Measurements from ENCODE around the gene IGF1R. TPM values are rescaled to one million over a fixed set of nuclear protein-coding genes. Genes with fewer than 3 reads are reported as not detected.

The IGF1R gene
- polyA plus RNA-seq, 1 experiment: 36.2 TPM

DNA sequence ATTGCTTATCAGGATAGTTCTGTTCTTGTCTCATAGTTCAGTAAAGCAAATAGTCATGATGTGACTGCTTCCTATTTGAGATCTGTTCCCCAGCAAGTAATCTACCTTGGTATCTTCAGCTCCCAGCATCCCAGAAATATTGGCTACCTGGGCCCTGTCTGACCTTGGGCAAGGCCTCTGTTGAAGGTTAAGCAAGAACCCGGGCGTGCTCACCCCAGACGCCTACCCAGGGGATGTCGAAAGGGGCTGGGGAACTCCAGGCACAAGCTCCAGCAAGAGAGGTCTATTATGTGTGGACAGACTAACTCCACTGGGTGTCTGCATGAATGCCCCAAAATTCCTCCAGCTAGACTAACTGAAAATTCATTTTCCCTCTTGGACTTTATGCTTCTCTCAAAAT lies 37.3 kb upstream of the IGF1R start:
- Histone ChIP-seq H3K27me3 (ENCODE audit: control insufficient read depth, insufficient read depth, low read length) (peaks cover 2% of the 10 kb centered on the region; the same call in 1 of the 2 replicates), H3K36me3 (ENCODE audit: control insufficient read depth, insufficient read depth, low read length) (no peaks in the 10 kb centered on the region), H3K4me3 (ENCODE audit: low read depth, low read length) (no peak overlapping the region)
- DNase-seq (ENCODE audit: low read depth): no peak
- ChIA-PET CTCF (interaction anchor here (0.5 kb wide), 1 partner anchor 1377 kb away, joined by 3 read pairs; no protein-coding TSS in a partner anchor), POLR2A (no interaction called here)
- TF ChIP-seq, protein P1, sequence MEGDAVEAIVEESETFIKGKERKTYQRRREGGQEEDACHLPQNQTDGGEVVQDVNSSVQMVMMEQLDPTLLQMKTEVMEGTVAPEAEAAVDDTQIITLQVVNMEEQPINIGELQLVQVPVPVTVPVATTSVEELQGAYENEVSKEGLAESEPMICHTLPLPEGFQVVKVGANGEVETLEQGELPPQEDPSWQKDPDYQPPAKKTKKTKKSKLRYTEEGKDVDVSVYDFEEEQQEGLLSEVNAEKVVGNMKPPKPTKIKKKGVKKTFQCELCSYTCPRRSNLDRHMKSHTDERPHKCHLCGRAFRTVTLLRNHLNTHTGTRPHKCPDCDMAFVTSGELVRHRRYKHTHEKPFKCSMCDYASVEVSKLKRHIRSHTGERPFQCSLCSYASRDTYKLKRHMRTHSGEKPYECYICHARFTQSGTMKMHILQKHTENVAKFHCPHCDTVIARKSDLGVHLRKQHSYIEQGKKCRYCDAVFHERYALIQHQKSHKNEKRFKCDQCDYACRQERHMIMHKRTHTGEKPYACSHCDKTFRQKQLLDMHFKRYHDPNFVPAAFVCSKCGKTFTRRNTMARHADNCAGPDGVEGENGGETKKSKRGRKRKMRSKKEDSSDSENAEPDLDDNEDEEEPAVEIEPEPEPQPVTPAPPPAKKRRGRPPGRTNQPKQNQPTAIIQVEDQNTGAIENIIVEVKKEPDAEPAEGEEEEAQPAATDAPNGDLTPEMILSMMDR (IDR thresholded peaks at IDR 0.05; ENCODE audit: insufficient read depth, low read depth, low read length): no peak

DNA sequence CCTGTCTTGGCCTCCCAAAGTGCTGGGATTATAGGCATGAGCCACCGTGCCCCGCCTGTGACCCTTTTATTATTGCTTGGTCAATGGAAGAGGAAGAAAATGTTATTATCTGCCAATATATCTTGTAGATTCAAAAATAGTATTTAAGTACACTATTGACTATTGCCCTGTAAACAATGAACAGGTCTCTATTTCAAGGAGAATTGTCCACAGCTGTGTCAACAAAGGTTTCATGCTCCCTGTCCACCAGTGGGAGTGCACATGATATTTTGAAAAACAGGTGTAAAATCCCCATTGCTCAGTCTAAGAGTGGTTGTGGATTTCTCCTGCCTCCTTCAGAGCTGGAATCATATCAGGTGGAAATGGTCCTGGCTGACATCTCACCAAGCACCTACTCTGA lies 36.5 kb upstream of the IGF1R start:
- H3K4me3 ChIP-seq (ENCODE audit: low read depth, low read length): no peak overlapping the region
- no peak for DNase-seq (ENCODE audit: low read depth)
- no peaks in the 10 kb centered on the region for H3K36me3 ChIP-seq (ENCODE audit: control insufficient read depth, insufficient read depth, low read length)
- POLR2A ChIA-PET: no interaction called here
- TF ChIP-seq, protein P1 (IDR thresholded peaks at IDR 0.05; ENCODE audit: insufficient read depth, low read depth, low read length): no peak
- H3K27me3 ChIP-seq (ENCODE audit: control insufficient read depth, insufficient read depth, low read length): peaks cover 4% of the 10 kb centered on the region; the same call in 1 of the 2 replicates
- CTCF ChIA-PET: interaction anchor here (1.1 kb wide), 1 partner anchor 12 kb away, joined by 4 read pairs; no protein-coding TSS in a partner anchor

- Histone ChIP-seq H3K4me3 (ENCODE audit: low read depth, low read length) (no peak overlapping the region), H3K27me3 (ENCODE audit: control insufficient read depth, insufficient read depth, low read length) (peaks cover 4% of the 10 kb centered on the region; the same call in 1 of the 2 replicates), H3K36me3 (ENCODE audit: control insufficient read depth, insufficient read depth, low read length) (no peaks in the 10 kb centered on the region)
- ChIA-PET CTCF (interaction anchor here (0.6 to 1.1 kb wide), 4 partner anchors 13 to 619 kb away, joined by 3 to 4 read pairs (median 3); no protein-coding TSS in a partner anchor), POLR2A (no interaction called here)
- DNase-seq (ENCODE audit: low read depth): no peak
- TF ChIP-seq, protein P1 (IDR thresholded peaks at IDR 0.05; ENCODE audit: insufficient read depth, low read depth, low read length): no peak
Measured at GRCh38 chr15:98612490-98613110, 35.7 kb upstream of the IGF1R start.

DNA sequence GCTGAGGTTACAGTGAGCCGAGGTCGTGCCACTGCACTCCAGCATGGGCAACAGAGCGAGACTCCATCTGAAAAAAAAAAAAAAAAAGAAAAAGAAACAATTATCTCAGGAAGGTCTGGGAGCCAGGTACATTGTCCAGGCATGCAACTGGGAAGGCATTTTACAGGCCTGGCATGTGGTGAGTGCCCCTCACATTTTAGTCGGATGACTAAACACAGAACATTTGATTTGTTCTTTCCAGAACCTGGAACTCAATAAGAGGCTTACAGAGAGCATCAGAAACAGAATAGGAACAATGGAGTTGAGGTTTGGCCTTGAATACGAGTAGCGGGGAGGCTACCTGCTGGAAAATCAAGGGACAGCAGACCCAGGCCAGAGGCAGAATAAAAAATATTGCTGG lies 33.7 kb upstream of the IGF1R start:
- ChIA-PET POLR2A (no interaction called here), CTCF (no interaction called here)
- Histone ChIP-seq H3K4me3 (ENCODE audit: low read depth, low read length) (no peak overlapping the region), H3K27me3 (ENCODE audit: control insufficient read depth, insufficient read depth, low read length) (peaks cover 1% of the 10 kb centered on the region; the same call in 1 of the 2 replicates), H3K36me3 (ENCODE audit: control insufficient read depth, insufficient read depth, low read length) (no peaks in the 10 kb centered on the region)
- TF ChIP-seq, protein P1 (IDR thresholded peaks at IDR 0.05; ENCODE audit: insufficient read depth, low read depth, low read length): no peak
- DNase-seq (ENCODE audit: low read depth): no peak

DNA sequence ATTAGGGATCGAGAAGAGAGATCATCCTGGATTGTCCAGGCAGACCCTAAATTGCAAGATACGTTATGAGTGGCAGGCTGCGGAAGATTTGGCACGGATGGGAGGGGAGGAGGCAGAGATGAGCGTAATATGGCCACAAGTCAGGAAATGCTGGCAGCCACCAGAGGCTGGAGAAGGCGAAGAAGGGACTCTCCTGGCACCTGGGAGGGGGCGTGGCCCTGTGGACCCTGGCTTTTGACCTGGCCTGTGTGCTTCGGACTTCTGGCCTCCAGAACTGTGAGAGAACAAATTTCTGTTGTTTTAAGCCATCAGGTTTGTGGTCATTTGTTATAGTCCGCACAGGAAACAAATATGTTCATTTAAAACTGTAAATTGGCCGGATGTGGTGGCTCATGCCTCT lies 31.9 kb upstream of the IGF1R start:
- no peak for DNase-seq (ENCODE audit: low read depth)
- Histone ChIP-seq H3K27me3 (ENCODE audit: control insufficient read depth, insufficient read depth, low read length) (peaks cover 4% of the 10 kb centered on the region), H3K4me3 (ENCODE audit: low read depth, low read length) (no peak overlapping the region), H3K36me3 (ENCODE audit: control insufficient read depth, insufficient read depth, low read length) (no peaks in the 10 kb centered on the region)
- CTCF ChIA-PET: no interaction called here
- POLR2A ChIA-PET: no interaction called here
- TF ChIP-seq, protein P1 (IDR thresholded peaks at IDR 0.05; ENCODE audit: insufficient read depth, low read depth, low read length): no peak
